ENCODE results near the gene DEFB132.
A peak's percentile ranks its signal among the peaks of the same experiment; 100 is the strongest.

Gene DEFB132

GRCh38 chr20:297925-298775, 40.6 kb downstream of the DEFB132 start:
- peak; percentile 75 for DNase-seq

GRCh38 chr20:298776-299391, 41.4 kb downstream of the DEFB132 start:
- no peak for DNase-seq

GRCh38 chr20:300345-300990, 42.9 kb downstream of the DEFB132 start:
- DNase-seq = no peak

- no peak for DNase-seq
These were observed 44.6 kb downstream of the DEFB132 start for GRCh38 chr20:301886-302848.

GRCh38 chr20:305745-306144, 48.2 kb downstream of the DEFB132 start:
- no peak for DNase-seq

GRCh38 chr20:308427-309038, 51.0 kb downstream of the DEFB132 start:
- no peak for DNase-seq

- no peak for DNase-seq
These were observed 51.8 kb downstream of the DEFB132 start for GRCh38 chr20:309306-309840.

GRCh38 chr20:309841-310644, 52.5 kb downstream of the DEFB132 start:
- peak; percentile 100 for DNase-seq

- DNase-seq = no peak
These were observed 53.1 kb downstream of the DEFB132 start for GRCh38 chr20:310645-311044.
